T-helper 2 cell treated with Interferon-gamma antibody and Interleukin-4, amounts not matched to agents 100 ng/mL and 5 ng/mL, for 36 hours (primary cell): ENCODE measurements around the gene PTGES2. TPM values are rescaled to one million over a fixed set of nuclear protein-coding genes. Genes with fewer than 3 reads are reported as not detected.

Experiments
- intact Hi-C: fragments of 100-400 bp; cut with micrococcal nuclease; formaldehyde crosslinking; loops from one replicate; pipeline ENCODE4 v1.15.1; 2023
- total RNA-seq: library from RNA; stranded (reverse); gene quantifications from 2 replicates; pipeline ENCODE4 v1.2.3, GENCODE V29; 2022

The PTGES2 gene
- total RNA-seq, 1 donor from 2014 or later, result 52.5 TPM

DNA sequence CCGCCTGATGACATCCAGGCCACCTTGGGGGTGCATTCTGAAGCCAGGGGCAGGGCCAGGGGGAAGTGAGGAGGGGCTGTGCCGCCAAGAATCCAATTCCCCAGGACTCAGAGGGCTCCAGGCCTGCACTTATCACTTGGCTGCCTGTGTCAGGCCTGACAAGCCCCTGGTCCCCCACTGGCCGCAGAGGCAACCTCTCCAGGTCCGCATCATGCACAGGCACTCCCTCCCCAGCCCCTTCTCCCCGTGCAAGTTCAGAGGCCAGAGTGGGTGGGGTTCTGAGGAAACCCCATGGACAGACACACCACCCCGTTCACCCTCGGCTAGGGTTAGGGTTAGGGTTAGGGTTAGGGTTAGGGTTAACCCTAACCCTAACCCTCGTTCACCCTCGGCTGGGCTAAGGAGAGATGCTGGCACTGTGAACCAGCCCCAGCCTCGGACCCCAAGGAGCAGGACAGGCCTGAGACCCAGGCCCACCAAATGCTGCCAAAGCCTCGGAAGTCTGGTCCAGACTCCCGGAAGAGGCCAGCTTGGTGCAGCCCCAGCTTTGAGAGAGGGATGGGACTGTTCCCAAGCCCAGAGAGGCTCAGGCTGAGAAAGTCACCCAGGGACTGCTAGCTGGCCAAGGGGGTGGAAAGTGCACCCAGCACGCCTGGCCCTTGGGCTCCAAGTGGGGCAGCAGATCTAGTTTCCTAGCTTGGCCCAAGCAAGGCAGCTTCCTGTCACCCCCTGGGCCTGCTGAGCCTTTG is 26.6 kb upstream of the PTGES2 start:
- intact Hi-C loops, result no loop called here

DNA sequence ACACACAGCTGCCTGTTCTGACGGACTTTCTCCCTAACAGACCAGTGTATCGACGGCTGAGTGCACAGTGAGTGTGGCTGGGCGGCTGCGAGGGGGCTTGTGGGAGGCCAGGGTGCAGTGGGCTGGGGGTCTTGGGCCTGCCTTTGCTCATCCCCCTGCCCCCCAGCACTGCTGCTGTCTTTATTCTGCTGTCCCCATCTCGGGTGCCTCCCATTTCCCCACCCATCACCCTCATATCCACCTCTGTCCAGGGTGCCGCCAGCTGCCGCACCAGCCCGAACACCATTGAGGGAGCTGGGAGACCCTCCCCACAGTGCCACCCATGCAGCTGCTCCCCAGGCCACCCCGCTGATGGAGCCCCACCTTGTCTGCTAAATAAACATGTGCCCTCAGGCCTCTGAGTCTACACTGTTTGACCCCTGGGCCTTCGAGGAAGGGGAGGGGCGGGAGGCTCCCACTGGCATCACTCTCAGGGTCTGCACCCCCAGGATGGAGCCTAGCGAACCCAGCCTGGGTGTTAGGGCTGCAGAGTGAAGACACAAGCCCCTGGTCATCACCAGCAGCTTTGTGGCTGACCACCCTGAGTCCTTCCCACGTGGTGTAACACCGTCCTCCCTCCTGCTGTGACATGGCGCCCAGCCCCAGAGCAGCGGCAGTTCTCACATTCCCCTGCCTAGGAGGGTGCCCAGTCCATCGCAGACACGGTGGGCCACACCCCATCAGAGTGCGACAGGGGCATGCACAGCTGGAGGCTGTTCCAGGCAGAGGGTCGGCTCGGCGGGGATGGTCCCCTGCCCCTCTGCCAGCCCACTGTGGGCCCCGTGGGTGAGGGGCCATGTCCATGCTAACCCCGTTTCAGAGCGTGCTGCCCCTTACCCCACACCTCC is 25.8 kb upstream of the PTGES2 start:
- intact Hi-C loops, result no loop called here

DNA sequence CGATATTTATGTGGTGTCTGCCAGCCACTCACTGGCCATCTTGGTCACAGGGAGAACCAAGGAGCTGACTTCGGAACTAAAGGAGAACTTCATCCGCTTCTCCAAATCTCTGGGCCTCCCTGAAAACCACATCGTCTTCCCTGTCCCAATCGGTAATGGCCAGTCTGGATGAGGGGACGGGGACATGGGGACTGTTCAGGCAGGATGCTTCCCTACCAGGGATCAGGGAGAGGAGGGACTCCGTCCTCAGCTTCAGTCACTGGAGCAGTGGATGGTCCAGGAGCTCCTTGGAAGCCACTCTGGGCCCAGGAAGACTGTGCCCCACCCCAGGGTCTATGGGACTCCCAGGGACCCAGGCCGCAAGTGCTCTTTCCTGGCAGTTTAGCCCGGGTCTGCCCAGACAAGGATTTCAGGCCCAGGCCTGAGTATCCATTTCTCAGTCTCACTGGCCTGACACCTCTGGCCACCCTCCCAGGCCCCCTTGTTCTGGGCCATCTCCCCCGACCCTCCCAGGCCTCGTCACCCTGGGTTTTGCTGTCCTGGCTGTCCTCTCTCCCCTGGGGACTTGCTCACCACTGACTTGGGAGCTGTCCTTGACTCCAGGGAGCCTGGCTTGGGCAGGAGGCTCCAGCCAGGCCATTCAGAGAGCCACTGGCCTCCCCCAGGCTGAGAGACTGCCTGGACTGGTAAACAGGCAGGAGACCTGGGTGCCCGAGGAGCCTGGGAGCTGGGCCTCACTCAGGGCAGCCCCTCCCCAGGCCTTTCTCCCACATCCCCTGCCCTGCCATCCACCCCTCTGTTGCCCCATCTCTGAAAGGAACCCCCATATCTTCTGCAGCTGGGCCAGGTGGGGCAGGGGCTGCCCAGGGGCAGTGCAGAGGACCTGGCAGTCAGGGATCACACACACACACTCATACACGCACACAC is 24.9 kb upstream of the PTGES2 start:
- intact Hi-C loops, result no loop called here

DNA sequence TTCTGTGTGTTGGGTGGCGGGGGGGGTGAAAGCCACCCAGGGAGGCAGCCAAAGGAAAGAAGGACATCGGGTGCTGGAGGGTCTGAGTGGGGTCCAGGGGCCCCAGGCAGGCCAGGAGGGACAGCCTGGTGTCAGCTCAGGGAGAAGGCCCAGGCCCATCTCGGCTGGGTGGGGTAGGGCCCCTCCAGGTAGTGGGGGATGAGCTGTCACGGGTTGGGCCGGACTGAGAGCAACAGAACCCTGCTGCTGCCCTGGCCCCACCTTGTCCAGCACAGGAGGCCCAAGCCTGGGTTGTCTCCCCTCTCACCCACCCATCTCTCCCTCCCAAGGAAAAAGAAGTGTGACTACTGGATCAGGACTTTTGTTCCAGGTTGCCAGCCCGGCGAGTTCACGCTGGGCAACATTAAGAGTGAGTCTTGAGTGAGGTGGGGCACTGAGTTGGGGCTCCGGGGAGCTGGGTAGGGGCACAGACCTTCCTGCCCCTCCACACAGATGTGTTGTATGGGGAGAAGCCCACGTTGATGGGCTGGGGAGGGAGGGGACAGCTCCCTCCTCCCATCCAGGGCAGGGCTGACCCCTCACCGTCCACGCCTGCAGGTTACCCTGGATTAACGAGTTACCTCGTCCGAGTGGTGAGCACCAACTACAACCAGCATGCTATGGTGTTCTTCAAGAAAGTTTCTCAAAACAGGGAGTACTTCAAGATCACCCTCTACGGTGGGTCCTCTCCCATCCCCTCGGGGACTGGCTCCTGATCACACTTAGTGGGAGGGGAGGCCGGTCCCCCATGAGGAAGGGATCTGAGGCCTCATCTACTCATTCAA is 24.0 kb upstream of the PTGES2 start:
- intact Hi-C loops, result no loop called here

DNA sequence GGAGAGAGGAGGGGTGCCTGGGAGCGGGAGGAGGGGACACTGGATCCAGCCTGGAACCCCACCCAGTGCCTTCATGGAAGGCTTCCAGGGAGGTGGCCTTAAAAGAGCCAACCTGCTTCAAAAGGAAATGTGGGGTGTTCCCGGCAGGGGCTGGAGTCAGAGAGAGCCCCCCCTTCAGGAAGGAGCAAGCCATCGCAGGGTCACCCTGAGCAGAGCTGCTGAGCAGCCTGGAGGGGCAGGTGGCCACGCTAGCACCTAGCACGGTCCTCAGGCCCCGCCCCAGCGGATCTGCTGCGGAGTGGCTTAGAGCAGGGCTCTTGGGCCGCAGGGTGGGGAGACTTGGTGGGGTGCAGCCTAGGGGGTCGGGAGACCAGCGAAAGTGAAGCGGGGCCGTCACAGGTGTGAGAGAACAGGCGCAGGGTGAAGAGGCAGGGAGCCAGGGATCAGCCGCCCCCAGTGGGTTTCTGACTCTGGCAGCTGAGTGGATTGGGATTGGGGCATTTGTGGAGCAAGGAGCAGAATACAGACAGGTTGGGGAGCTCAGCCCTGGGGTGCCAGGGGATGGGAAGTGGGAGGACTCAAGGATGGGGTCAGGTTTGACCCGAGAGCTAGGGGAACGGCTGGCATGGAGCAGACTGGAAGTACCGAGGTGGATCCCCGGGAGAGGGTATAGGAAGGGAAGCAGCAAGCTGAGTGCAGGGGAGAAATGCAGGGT is 23.2 kb upstream of the PTGES2 start:
- intact Hi-C loops, result no loop called here

DNA sequence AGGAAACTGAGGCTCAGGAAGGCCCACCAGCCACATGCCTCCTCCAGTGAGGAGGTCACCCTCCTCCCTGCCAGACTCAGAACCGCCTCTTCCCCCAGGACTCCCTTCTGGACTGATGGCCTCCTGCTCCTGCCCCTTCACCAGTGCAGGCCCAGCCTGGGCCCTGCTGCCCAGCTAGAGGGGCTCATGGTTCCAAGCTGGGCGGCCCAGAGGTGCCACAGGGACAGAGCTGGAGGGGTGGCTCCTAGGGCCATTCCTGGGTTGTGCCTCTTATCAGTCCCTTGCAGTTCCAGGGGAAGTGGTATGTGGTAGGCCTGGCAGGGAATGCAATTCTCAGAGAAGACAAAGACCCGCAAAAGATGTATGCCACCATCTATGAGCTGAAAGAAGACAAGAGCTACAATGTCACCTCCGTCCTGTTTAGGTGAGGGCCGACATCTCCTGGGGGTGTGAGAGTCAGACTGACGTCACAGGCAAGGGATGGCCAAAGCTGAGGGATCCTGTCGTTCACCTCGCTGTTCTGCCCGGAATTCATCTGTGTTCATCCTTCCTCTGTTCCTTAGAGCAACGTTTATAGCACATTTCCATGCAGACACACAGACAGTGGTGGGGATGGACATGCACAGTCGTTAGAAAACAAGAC is 22.5 kb upstream of the PTGES2 start:
- intact Hi-C loops, result no loop called here

DNA sequence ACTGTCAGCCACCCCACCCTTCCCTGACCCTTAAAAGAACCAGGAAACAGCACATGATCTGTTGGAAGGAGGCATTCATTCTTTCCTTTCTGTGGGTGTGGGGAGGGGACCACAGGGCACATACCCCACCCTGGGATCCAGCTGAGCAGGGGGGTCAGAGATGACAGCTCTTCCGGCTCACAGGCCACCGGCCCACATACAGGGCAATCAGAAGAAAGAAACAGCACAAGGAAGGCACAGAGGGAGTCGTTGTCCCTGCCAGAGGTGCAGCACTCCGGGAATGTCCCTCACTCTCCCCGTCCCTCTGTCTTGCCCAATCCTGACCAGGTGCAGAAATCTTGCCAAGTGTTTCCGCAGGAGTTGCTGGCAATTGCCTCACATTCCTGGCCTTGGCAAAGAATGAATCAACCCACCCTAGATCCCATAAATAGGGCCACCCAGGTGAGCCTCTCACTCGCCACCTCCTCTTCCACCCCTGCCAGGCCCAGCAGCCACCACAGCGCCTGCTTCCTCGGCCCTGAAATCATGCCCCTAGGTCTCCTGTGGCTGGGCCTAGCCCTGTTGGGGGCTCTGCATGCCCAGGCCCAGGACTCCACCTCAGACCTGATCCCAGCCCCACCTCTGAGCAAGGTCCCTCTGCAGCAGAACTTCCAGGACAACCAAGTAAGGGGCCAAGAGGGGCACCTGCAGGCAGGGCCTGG is 21.6 kb upstream of the PTGES2 start, which contains the start of gene LCN2:
Gene LCN2, plus strand, starts transcription at position 453 of the 701 bp plus-strand sequence. Its CDS starts 73 bp downstream, at position 526.
- intact Hi-C loops, result no loop called here

DNA sequence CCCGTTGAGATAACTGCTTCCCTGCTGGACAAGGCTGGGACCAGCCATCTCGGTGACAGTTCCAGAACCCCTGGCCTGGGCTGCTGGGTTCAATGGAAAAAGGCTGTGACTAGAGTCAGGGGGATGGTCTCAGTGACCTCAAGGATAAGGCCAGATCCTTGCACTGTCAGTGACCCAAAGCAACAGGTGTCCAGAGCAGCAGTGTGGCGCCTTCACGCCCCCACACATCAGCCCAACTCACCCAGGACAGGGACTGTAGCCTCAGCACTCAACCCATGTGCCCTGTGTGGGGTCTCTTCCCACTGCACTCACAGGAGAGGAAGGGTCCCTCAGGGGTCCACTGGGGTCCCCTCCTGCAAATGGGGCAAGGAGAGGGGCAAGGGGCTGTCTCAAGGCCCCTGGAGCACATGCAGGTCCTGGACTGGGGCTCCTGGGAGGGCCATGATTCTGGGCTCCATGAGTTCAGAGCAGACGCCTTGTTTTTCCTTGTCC is 21.0 kb upstream of the PTGES2 start:
- intact Hi-C loops, result no loop called here

DNA sequence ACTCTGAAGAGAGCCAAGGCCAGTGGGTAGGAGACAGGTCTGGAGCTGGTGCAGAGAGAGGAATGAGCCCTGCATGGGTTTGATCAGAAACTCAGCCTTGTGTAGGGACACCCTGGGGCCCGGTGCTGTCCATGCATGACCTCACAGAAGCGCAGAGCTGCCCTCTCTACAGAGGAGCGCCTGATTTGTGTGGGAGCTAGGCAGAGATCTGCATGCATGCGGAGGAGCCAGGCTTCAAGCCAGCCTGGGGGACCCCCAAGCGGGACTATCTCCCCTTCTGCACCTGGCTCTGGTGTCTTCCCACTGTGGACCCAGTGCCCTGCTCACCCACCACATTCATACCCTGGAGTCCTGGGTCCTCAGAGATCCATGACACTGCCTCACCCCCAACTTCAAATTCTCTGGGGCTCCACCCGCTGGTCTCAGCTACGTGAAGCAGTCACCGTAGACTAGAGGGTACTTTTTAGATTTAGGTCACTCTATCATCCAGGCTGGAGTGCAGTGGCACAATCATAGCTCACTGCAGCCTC is 19.1 kb upstream of the PTGES2 start:
- intact Hi-C loops, result no loop called here

DNA sequence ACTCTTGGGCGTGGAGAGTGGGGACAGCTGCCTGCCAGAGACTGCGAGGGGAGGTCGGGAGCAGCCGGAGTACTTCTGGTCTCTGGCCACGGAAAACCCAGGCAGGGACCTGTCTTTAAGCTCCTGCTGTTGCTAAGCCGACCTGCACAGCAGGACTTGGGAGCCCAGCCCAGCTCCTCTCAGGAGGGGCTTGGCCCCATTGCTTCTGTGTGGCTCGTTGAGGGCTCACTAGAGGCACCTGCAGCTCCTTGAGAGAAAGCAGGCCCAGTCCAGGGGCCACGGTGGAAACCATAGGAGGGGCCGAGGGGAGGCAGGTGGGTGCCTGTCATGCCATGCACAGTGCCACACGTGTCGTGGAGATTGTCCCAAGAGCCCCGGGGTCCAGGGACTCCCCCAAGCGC is 18.4 kb upstream of the PTGES2 start:
- intact Hi-C loops, result no loop called here

DNA sequence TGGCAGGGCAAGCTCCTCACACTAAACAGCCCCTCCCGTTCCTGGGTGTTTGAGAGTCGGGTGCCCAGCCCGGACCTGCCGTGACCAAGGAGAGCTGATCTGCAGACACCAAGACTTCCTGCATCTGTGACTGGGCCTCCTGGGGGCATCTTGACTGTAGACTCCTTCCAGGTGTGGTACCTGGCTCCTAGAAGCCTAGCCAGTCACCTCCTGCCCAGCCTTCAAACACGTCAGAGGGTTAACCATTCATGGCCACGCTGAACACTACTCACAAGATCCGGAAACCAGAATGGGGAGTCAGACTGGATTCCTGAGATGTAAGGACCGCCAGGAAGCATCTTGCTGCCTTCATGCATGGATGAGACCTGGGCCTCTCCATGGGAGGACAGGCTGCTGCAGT is 18.0 kb upstream of the PTGES2 start:
- intact Hi-C loops, result no loop called here

DNA sequence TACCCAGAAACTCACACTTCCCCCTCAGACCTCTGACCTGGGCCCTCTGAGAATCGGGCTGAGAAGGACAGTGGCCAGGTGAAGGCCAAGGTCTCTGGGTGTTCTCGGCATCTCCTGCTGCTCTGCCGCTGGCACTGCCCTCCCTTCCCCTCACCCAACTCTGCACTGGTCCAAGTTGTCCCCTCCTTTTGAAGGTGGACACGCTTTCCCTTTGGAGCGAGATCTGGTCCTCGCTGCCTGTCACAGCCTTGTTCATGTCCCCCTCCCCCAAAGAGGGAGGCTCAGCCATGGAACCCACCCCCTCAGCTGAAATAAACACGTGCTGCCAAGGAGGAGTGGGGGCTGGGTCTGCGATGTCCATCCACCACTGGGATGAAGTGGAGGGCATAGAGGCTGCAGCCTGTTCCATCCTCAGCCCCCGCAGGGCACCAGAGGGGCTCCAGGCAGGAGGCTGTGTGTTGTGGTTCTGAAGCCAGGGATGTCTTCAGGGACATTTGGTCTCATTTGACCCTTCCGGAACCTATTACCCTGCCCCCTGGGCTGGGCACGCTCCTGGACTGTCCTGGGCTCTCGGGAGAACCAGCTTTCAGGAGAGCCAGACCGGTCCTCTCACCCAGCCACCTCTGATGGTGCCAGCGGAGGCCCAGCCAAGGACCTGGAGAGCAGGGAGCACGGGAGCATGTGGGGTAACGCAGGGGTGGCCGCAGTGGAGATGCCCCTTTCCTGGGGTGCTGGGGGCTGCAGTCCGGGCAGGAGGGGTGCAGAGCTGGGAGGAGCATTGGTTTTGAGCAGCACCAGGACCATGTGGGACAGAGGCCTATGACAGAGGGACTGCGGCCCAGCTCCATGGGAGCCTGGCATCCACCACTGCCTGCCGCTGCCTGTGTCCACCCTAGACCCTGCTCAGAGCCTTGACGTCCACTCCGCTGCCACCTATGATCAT is 17.0 kb upstream of the PTGES2 start:
- intact Hi-C loops, result no loop called here

DNA sequence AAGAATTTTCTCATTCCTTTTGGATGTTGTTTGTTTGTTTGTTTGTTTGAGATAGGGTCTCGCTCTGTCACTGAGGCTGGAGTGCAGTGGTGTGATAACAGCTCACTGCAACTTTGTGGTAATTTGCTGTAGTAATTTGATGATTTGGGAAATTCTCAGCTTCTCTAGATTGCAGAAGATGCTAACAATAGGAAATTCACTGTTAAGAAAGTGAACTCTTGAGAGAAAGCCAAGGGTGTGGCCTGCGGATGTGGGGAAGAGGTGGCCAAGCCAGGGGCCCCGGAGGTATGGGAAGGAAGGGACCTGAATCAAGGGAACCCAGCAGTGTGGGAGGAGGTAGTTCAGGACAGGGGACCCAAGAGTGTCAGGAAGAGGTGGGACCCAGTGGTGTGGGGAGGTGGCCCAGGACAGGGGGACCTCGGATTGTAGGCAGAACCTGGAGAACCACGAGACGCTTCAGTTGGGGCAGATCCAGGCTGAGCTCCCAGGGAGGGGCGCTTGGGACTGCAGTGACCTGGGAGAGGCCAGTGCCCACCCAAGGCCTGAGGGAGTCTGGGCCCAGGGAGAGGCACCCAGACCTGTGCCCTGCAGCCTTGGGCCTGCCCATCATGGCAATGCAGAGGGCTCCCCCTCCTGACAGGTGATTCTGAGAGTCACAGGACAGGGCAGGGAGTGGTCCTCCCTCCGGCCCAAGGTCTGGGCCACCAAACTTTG is 16.2 kb upstream of the PTGES2 start:
- intact Hi-C loops, result no loop called here

DNA sequence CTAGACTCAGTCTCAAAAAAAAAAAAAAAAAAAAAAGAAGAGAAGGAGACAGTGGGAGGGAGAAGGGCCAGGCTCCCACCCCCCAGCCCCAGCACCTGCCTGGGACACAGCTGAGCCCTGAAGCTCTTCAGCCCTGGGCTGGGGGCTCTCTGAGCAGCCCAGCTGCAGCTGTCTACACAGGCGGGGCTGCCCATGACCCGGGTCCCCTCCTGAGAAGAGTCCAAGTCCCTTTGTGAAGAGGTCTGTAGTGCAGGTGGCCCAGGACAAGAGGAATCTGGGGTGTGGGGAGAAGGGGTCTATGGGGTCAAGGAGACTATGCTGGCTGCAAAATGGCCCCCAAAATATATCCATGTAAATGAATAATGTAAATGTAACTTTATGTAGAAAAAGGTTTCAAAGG is 15.1 kb upstream of the PTGES2 start:
- intact Hi-C loops, result no loop called here

DNA sequence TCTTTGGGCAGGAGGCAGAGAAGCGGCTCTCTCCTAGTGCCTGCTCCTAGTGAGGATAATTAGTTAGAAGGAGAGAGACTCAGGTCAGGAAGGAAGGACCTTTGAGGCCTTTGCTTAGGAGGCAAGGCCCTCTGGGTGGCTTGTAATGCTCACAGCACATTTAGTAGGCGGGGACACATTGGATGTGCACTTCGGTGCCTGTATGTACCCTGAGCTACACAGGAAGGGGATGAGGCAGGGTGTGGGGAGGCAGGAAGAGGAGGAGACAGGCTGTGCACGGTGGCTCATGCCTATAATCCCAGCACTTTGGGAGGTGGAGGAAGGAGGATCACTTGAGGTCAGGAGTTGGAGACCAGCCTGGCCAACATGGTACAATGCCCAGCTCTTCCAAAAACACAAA is 14.5 kb upstream of the PTGES2 start:
- intact Hi-C loops, result no loop called here

DNA sequence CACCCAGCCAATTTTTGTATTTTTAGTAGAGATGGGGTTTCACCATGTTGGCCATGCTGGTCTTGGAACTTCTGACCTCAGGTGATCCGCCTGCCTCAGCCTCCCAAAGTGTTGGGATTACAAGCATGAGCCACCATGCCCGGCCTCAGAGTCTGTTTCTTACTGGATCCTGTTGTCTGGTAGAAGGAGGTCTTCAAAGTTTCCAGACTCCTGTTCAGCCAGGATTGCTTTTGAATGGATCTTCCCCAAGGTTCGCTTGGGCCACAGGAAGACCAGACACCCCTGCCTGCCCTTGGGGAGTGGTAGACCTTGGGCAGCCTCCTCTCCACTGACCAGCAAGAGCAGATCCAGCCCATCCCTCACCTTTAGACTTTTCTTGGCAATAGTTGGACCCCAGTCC is 14.1 kb upstream of the PTGES2 start:
- intact Hi-C loops, result no loop called here

DNA sequence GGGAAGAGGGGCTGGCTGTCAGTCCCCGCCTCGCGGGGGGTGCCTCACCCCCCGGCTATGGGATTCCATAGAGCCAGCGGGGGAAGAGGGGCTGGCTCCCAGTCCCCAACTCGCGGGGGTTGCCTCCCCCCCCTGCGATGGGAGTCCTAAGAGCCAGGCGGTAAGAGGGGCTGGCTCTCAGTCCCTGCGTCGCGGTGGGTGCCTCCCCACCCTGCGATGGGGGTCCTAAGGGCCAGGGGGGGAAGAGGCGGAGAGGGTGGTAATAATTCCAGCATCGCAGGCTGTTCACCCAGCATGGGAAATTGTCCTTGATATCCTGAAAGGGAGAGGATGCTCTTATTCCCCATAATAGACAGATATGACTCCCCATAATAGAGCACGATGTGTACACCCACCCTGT is 12.1 kb upstream of the PTGES2 start:
- intact Hi-C loops, result no loop called here
